Gastroesophageal sphincter (tissue), 4 donors: ENCODE measurements around the gene PSMB2. TPM values are rescaled to one million over a fixed set of nuclear protein-coding genes. Genes with fewer than 3 reads are reported as not detected.

Experiments
- ATAC-seq: fragments of 150-250 bp; one replicate; pipeline ENCODE4 v1.9.1; 2016; ENCODE audit warnings: mild to moderate bottlenecking, moderate library complexity
- H3K27ac ChIP-seq, 4 donors: fragments of 200-600 bp; sonication (generic) in 3 of 4; 1 replicate in 3 of 4; 2 replicates in 1 of 4; pipeline ENCODE4 v1.5.1; 2016 to 2019
- H3K27me3 ChIP-seq: fragments of 200-600 bp; sonication (generic); one replicate; pipeline ENCODE4 v1.5.1; 2019
- H3K36me3 ChIP-seq, 2 donors: fragments of 200-600 bp; sonication (generic); one replicate each; pipeline ENCODE4 v1.5.1; 2019; ENCODE audit warnings: control low read depth in 1 of 2
- H3K4me1 ChIP-seq, 3 donors: fragments of 200-600 bp; sonication (generic); 1 replicate in 2 of 3; 2 replicates in 1 of 3; pipeline ENCODE4 v1.5.1; 2016 to 2019; ENCODE audit warnings: control low read depth in 2 of 3
- H3K4me3 ChIP-seq, 2 donors: fragments of 200-600 bp; sonication (generic); one replicate each; pipeline ENCODE4 v1.5.1; 2019; ENCODE audit warnings: mild to moderate bottlenecking in 1 of 2, moderate library complexity in 1 of 2
- H3K9me3 ChIP-seq, 3 donors: fragments of 200-600 bp; sonication (generic); one replicate each; pipeline ENCODE4 v1.5.1; 2017 to 2019; ENCODE audit warnings: control low read depth in 2 of 3
- EP300 ChIP-seq: sonication (generic); formaldehyde crosslinking; IDR thresholded peaks from one replicate; pipeline ENCODE4 v1.6.1; 2017; ENCODE audit warnings: antibody characterized with exemption, mild to moderate bottlenecking
- POLR2A ChIP-seq, 2 donors: fragments of 450-650 bp; IDR thresholded peaks; one replicate each; pipeline ENCODE4 v1.6.1; 2017; ENCODE audit warnings: antibody characterized with exemption in 2 of 2, mild to moderate bottlenecking in 2 of 2, moderate library complexity in 1 of 2
- POLR2AphosphoS5 ChIP-seq: sonication (generic); formaldehyde crosslinking; IDR thresholded peaks from one replicate; pipeline ENCODE4 v1.6.1; 2017; ENCODE audit warnings: antibody characterized with exemption
- WGBS, 2 donors: methylation state at CpG; one replicate each; pipeline ENCODE4 v1.1.5; 2018; ENCODE audit warnings: low coverage in 1 of 2; 5-methylcytosine and 5-hydroxymethylcytosine counted together
- total RNA-seq, 4 donors: library from RNA; depleted of rRNA; stranded (reverse); fragments of >200 nt; gene quantifications; one replicate each; pipeline ENCODE4 v1.1.0, GENCODE V29; 2016
- TF ChIP-seq, protein P1 (sequence below), 4 experiments: fragments of 200-600 bp in 2 of 4; fragments of 450-650 bp in 2 of 4; sonication (generic) in 1 of 4; IDR thresholded peaks; one replicate each; pipeline ENCODE4 v1.5.1; 2017 to 2019; ENCODE audit warnings: antibody characterized with exemption in 4 of 4, mild to moderate bottlenecking in 2 of 4, moderate library complexity in 2 of 4

PSMB2 gene
- total RNA-seq, 4 donors from 2014 or later = 31.0 to 39.3 (median 38.7) TPM

DNA sequence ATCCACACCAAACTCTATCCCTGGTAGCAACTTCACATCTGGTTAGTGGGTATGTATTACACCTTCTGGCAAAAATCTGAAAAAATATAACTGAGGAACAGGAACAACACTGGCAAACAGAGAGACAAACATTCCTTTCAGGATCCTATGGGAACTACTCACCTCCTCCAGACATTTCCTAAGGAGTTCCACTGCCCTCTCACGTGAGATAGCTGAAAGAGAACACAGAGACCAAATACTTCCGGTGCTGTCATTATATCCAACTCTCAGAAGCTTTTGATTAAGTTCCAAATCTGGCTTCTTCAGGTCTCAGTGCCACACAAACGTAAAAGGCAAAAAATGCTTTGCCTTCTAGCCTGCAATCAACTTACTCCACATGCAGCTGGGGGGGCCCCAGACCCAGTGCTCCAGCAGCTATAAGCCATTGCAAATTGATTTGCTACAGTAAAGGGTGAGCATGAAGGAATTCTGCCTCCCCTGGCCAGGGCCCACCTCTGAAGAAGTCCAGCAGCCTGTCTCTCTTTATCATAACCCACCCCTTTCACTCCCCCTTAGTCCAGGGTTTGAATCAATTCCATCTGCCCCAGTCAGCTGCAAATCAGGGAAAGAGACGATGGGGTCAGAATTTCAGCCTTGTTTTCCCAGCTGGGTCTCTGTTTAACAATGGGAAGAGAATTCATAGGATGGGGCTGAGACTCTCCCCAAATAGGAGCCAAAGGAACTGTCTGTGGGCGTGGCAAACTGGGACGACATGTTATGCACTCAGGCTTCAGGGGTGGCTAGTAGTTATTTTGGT is 36.1 kb downstream of the PSMB2 start:
- WGBS, 2 donors = 75 to 78% methylated on average over 4 to 6 of the region's 6 CpGs
- TF ChIP-seq POLR2AphosphoS5 = no peak
- no peak for TF ChIP-seq EP300
- TF ChIP-seq, protein P1, sequence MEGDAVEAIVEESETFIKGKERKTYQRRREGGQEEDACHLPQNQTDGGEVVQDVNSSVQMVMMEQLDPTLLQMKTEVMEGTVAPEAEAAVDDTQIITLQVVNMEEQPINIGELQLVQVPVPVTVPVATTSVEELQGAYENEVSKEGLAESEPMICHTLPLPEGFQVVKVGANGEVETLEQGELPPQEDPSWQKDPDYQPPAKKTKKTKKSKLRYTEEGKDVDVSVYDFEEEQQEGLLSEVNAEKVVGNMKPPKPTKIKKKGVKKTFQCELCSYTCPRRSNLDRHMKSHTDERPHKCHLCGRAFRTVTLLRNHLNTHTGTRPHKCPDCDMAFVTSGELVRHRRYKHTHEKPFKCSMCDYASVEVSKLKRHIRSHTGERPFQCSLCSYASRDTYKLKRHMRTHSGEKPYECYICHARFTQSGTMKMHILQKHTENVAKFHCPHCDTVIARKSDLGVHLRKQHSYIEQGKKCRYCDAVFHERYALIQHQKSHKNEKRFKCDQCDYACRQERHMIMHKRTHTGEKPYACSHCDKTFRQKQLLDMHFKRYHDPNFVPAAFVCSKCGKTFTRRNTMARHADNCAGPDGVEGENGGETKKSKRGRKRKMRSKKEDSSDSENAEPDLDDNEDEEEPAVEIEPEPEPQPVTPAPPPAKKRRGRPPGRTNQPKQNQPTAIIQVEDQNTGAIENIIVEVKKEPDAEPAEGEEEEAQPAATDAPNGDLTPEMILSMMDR (IDR thresholded peaks at IDR 0.05) = no peak
- no peak for TF ChIP-seq POLR2A (IDR thresholded peaks at IDR 0.05)
- H3K9me3 ChIP-seq = no peaks in the 10 kb centered on the region
- peaks cover 0 to 98% of the 10 kb centered on the region in 2 donors for H3K36me3 ChIP-seq
- H3K4me1 ChIP-seq = no peaks in the 10 kb centered on the region
- no peak overlapping the region for H3K27ac ChIP-seq
- H3K27me3 ChIP-seq = no peaks in the 10 kb centered on the region
- no peak for ATAC-seq
- H3K4me3 ChIP-seq = no peak overlapping the region

DNA sequence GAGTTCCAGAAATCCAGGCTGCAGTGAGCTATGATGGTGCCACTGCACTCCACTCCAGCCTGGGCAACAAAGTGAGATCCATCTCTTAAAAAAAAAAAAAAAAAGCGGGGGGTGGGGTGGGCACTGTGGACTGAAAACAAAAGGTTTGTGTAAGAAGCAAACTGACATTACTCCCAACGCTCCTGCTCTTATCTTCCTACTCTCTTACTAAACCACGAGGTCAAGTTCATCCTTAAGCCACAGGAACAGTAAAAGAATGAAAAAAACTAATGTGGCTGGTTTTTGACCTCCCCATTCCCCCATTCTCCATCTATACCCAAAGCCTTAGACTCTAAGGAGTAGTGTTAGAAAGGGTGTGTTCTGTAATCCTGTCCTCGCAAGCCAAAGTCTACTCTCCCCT is 37.4 kb downstream of the PSMB2 start:
- peaks cover 0 to 98% of the 10 kb centered on the region in 2 donors for H3K36me3 ChIP-seq
- H3K27ac ChIP-seq = no peak overlapping the region
- no peaks in the 10 kb centered on the region for H3K9me3 ChIP-seq
- no peaks in the 10 kb centered on the region for H3K4me1 ChIP-seq
- 82 to 83% methylated on average over 4 of the region's 4 CpGs for WGBS, 2 donors
- ATAC-seq = no peak
- H3K4me3 ChIP-seq = no peak overlapping the region
- H3K27me3 ChIP-seq = no peaks in the 10 kb centered on the region
- TF ChIP-seq EP300 (no peak), POLR2AphosphoS5 (no peak), POLR2A (IDR thresholded peaks at IDR 0.05) (no peak)
- TF ChIP-seq, protein P1 (IDR thresholded peaks at IDR 0.05) = no peak

DNA sequence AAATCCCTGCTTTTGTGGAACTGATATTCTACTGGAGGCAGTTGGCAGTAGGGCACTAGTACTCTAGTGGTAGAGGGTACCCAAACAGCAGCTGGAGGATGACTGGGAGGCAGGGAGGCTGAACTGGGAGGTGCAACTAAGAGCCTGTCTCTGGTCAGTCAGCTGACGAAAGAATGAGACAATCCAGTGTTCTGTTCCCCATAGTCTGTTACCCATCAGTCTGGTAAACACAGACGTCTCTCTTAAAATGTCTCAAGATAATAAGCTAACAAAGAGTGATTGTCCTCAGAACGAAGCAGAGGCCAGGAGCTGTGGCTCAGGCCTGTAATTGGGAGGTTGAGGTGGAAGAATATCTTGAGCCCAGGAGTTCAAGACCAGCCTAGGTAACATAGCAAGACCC is 37.9 kb downstream of the PSMB2 start:
- Histone ChIP-seq H3K4me3 (no peak overlapping the region), H3K36me3 (peaks cover 0 to 98% of the 10 kb centered on the region in 2 donors), H3K27ac (no peak overlapping the region), H3K27me3 (no peaks in the 10 kb centered on the region), H3K4me1 (no peaks in the 10 kb centered on the region), H3K9me3 (no peaks in the 10 kb centered on the region)
- WGBS, 2 donors = 44 to 64% methylated on average over 2 to 3 of the region's 3 CpGs
- TF ChIP-seq POLR2A (IDR thresholded peaks at IDR 0.05) (no peak), POLR2AphosphoS5 (no peak), EP300 (no peak)
- TF ChIP-seq, protein P1 (IDR thresholded peaks at IDR 0.05) = no peak
- no peak for ATAC-seq

DNA sequence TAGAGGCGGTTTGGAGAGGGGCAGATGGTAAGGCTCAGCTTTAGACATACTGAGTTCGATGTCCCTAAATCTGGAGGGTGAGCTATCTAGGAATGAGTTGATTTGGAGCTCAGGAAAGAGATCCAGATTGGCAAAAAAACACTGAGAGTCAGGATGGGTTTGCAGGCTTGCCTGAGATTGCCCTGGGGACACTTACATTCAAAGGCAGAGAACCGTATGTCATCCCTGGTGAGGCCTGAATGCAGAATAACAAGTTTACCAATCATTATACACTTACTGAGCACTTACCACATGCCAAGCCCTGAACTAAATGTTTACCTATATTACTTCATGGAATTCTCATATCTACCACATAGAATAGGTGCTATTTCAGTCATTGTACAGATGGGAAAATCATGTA is 40.7 kb downstream of the PSMB2 start:
- TF ChIP-seq POLR2AphosphoS5 = no peak
- no peak for TF ChIP-seq POLR2A (IDR thresholded peaks at IDR 0.05)
- TF ChIP-seq, protein P1 (IDR thresholded peaks at IDR 0.05) = no peak
- no peak for TF ChIP-seq EP300
- Histone ChIP-seq H3K36me3 (peaks cover 0 to 83% of the 10 kb centered on the region in 2 donors), H3K9me3 (no peaks in the 10 kb centered on the region), H3K27ac (no peak overlapping the region), H3K4me1 (no peaks in the 10 kb centered on the region), H3K27me3 (no peaks in the 10 kb centered on the region), H3K4me3 (no peak overlapping the region)
- 88 to 100% methylated on average over 3 of the region's 3 CpGs for WGBS, 2 donors
- no peak for ATAC-seq

DNA sequence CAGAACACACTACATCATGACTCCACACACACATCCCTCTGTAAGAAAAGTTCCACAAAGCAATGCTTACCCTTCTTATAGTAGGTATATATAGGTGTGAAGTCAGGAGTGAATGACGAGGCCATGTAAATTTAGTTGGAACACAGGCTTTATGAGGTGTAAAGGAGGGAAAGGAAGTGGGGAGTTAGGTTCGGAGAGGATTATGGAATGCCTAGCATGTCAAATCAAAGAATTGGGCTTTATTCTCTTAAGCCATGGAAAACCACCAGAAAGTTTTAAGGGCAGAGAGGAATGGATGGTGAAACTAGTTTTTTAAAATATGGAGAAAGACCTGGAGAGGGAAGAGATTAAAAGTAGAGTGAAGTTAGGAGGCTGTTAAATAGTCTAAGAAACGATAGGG is 41.9 kb downstream of the PSMB2 start:
- Histone ChIP-seq H3K4me3 (no peak overlapping the region), H3K36me3 (peaks cover 0 to 74% of the 10 kb centered on the region in 2 donors), H3K27me3 (no peaks in the 10 kb centered on the region), H3K4me1 (no peaks in the 10 kb centered on the region), H3K27ac (no peak overlapping the region), H3K9me3 (no peaks in the 10 kb centered on the region)
- TF ChIP-seq, protein P1 (IDR thresholded peaks at IDR 0.05) = no peak
- TF ChIP-seq POLR2AphosphoS5 = no peak
- ATAC-seq = no peak
- WGBS, 2 donors = 67 to 80% methylated on average over 3 of the region's 3 CpGs
